NT2/D1 (cell line): ENCODE measurements around the gene CIITA.

Source experiments
- SUZ12 ChIP-seq: IDR thresholded peaks from 2 replicates; pipeline ENCODE4 v1.6.1; 2011; ENCODE audit not compliant: insufficient read length, insufficient read depth; ENCODE audit errors: extremely low read depth
- YY1 ChIP-seq: IDR thresholded peaks from 2 replicates; pipeline ENCODE4 v1.6.1; 2011; ENCODE audit not compliant: insufficient read length, insufficient read depth

DNA sequence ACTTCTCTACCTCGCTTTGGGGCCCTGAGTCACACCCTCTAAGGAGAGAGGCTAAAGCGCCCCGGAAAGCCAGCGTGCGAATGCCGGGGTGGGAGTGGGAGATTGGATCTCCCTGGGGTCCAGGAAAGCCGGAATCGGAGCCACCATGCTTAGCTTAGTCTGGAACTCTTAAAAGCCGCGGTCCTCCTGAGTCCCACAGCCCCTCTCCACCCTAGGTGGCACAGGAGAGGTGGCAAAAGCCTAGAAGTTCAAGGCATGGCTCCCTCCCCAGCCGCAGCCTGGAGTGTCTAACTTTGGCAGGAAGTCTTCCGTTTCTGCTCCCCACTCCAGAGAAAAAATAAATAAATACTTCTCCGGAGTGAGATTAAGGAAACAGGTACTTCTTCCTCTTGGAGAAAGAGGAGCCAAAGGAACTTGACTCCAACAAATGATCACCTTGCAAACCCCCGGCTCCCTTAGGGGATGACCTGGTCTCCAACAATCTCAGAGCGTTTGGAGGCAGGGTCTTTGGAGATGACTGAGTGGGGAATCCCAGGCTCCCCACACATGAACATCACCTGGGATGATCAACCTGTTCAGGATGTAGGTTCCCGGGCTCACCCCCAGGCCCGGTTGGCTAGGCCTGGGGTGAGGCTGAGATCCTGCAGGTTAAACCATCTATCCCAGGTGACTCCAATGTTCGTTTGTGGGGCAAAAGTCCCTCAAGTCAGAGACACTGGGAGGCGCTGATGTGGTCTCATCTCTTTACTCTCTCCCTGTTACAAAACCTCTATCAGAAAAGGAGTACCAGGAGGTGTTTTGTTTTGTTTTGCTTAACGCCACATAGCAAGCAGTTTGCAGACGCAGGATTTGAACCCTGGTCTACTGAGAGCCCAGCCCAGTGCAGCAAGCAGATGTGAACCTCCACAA is 2.9 kb downstream of the CIITA start:
- no peak for TF ChIP-seq YY1
- TF ChIP-seq SUZ12: no peak
